Gastroesophageal sphincter (tissue), 4 donors: ENCODE data around the gene MTCL1. TPM values are rescaled to one million over a fixed set of nuclear protein-coding genes. Genes with fewer than 3 reads are reported as not detected.
A peak's percentile ranks its signal among the peaks of the same experiment; 100 is the strongest.

Experiments used
- ATAC-seq: fragments of 150-250 bp; one replicate; pipeline ENCODE4 v1.9.1; 2016; ENCODE audit warnings: mild to moderate bottlenecking, moderate library complexity
- H3K27ac ChIP-seq, 4 donors: fragments of 200-600 bp; sonication (generic) in 3 of 4; 1 replicate in 3 of 4; 2 replicates in 1 of 4; pipeline ENCODE4 v1.5.1; 2016 to 2019
- H3K27me3 ChIP-seq: fragments of 200-600 bp; sonication (generic); one replicate; pipeline ENCODE4 v1.5.1; 2019
- H3K36me3 ChIP-seq, 2 donors: fragments of 200-600 bp; sonication (generic); one replicate each; pipeline ENCODE4 v1.5.1; 2019; ENCODE audit warnings: control low read depth in 1 of 2
- H3K4me1 ChIP-seq, 3 donors: fragments of 200-600 bp; sonication (generic); 1 replicate in 2 of 3; 2 replicates in 1 of 3; pipeline ENCODE4 v1.5.1; 2016 to 2019; ENCODE audit warnings: control low read depth in 2 of 3
- H3K4me3 ChIP-seq, 2 donors: fragments of 200-600 bp; sonication (generic); one replicate each; pipeline ENCODE4 v1.5.1; 2019; ENCODE audit warnings: mild to moderate bottlenecking in 1 of 2, moderate library complexity in 1 of 2
- H3K9me3 ChIP-seq, 3 donors: fragments of 200-600 bp; sonication (generic); one replicate each; pipeline ENCODE4 v1.5.1; 2017 to 2019; ENCODE audit warnings: control low read depth in 2 of 3
- EP300 ChIP-seq: sonication (generic); formaldehyde crosslinking; IDR thresholded peaks from one replicate; pipeline ENCODE4 v1.6.1; 2017; ENCODE audit warnings: antibody characterized with exemption, mild to moderate bottlenecking
- POLR2A ChIP-seq, 2 donors: fragments of 450-650 bp; IDR thresholded peaks; one replicate each; pipeline ENCODE4 v1.6.1; 2017; ENCODE audit warnings: antibody characterized with exemption in 2 of 2, mild to moderate bottlenecking in 2 of 2, moderate library complexity in 1 of 2
- POLR2AphosphoS5 ChIP-seq: sonication (generic); formaldehyde crosslinking; IDR thresholded peaks from one replicate; pipeline ENCODE4 v1.6.1; 2017; ENCODE audit warnings: antibody characterized with exemption
- WGBS, 2 donors: methylation state at CpG; one replicate each; pipeline ENCODE4 v1.1.5; 2018; ENCODE audit warnings: low coverage in 1 of 2; 5-methylcytosine and 5-hydroxymethylcytosine counted together
- total RNA-seq, 4 donors: library from RNA; depleted of rRNA; stranded (reverse); fragments of >200 nt; gene quantifications; one replicate each; pipeline ENCODE4 v1.1.0, GENCODE V29; 2016
- TF ChIP-seq, protein P1 (sequence below), 4 experiments: fragments of 200-600 bp in 2 of 4; fragments of 450-650 bp in 2 of 4; sonication (generic) in 1 of 4; IDR thresholded peaks; one replicate each; pipeline ENCODE4 v1.5.1; 2017 to 2019; ENCODE audit warnings: antibody characterized with exemption in 4 of 4, mild to moderate bottlenecking in 2 of 4, moderate library complexity in 2 of 4

Gene MTCL1
- total RNA-seq, 4 donors from 2014 or later = 35.0 to 68.0 (median 51.4) TPM

DNA sequence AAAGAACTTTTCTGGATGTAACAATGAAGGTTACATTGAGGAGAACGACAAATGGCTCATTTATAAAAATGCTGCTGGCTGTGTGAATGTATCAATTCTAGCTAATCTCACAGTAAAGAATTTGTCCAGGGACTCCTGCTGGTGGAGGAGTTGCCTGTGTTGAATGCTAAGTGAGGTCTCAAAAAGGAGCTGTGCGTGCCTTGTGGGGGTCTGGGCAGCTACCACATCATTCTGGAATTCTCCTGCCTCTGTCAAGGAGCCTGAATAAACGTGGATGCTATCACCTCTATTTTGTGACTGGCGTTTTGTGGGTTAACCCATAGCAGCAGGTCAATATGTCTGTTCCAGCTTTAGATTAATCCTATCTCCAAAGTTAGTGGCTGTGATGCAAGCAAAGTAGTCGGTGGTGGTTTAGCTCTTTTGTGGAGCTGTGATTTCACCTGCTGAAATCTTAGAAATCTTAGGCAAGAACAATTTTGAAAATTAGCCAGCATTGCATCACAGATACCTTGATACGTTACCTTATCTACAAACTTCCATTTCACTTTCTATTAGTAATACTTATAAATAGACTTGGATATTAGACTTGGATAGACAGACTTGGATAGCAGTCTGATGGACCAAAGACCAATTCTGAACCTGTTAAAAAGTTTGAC, 96.8 kb downstream of the MTCL1 start:
- 61 to 69% methylated on average over 5 to 6 of the region's 6 CpGs for WGBS, 2 donors
- no peak for TF ChIP-seq POLR2AphosphoS5
- TF ChIP-seq, protein P1, sequence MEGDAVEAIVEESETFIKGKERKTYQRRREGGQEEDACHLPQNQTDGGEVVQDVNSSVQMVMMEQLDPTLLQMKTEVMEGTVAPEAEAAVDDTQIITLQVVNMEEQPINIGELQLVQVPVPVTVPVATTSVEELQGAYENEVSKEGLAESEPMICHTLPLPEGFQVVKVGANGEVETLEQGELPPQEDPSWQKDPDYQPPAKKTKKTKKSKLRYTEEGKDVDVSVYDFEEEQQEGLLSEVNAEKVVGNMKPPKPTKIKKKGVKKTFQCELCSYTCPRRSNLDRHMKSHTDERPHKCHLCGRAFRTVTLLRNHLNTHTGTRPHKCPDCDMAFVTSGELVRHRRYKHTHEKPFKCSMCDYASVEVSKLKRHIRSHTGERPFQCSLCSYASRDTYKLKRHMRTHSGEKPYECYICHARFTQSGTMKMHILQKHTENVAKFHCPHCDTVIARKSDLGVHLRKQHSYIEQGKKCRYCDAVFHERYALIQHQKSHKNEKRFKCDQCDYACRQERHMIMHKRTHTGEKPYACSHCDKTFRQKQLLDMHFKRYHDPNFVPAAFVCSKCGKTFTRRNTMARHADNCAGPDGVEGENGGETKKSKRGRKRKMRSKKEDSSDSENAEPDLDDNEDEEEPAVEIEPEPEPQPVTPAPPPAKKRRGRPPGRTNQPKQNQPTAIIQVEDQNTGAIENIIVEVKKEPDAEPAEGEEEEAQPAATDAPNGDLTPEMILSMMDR (IDR thresholded peaks at IDR 0.05) = no peak
- TF ChIP-seq EP300 = no peak
- no peak for TF ChIP-seq POLR2A (IDR thresholded peaks at IDR 0.05)
- Histone ChIP-seq H3K4me1 (peaks cover 3 to 49% (median 7%) of the 10 kb centered on the region in 3 donors), H3K36me3 (peaks cover 0 to 12% of the 10 kb centered on the region in 2 donors), H3K27me3 (no peaks in the 10 kb centered on the region), H3K27ac (peak overlapping the region; percentile 82 to 93 (median 85)), H3K4me3 (no peak overlapping the region), H3K9me3 (no peaks in the 10 kb centered on the region)
- ATAC-seq = no peak

DNA sequence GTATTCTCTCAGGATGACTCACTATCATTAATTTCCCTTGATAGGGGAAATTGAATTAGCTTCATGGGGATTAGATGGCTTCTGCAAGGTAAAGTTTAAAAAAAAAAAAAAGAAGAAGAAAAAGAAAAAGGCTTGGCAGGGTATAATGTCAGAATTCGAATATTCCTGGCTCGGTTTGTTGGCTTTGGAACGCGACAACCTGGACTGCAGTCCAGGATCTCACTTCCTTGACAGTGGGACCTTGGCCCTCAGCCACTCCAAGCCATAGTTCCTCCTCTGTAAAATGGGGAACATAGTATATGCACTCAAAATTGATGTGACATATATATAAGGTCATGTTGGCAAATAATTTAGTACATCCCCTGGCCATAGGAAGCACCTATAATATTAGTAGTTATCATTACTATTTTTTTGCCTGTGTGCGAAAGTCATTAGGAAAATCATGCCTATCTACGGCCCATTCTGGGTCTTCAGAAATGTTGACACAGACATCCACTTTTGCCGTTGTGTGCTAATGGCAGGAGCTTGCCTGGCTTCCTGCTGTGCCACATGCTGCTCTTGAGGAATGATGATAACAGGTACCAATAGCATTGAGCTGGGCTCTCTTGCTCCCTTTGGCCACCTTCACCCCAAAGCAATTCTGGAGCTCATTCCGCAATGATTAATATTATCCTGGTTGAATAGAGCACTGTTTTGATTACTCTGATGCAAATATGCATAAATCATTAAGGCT, 97.9 kb downstream of the MTCL1 start:
- no peaks in the 10 kb centered on the region for H3K27me3 ChIP-seq
- H3K36me3 ChIP-seq = peaks cover 0 to 16% of the 10 kb centered on the region in 2 donors
- no peak for ATAC-seq
- H3K4me3 ChIP-seq = no peak overlapping the region
- TF ChIP-seq POLR2A (IDR thresholded peaks at IDR 0.05) (no peak), POLR2AphosphoS5 (no peak)
- TF ChIP-seq, protein P1 (IDR thresholded peaks at IDR 0.05) = no peak
- peaks cover 3 to 43% (median 7%) of the 10 kb centered on the region in 3 donors for H3K4me1 ChIP-seq
- 59 to 64% methylated on average over 7 to 8 of the region's 8 CpGs for WGBS, 2 donors
- peak overlapping the region in 1 of 4 donors; percentile 93 for H3K27ac ChIP-seq
- no peaks in the 10 kb centered on the region for H3K9me3 ChIP-seq

DNA sequence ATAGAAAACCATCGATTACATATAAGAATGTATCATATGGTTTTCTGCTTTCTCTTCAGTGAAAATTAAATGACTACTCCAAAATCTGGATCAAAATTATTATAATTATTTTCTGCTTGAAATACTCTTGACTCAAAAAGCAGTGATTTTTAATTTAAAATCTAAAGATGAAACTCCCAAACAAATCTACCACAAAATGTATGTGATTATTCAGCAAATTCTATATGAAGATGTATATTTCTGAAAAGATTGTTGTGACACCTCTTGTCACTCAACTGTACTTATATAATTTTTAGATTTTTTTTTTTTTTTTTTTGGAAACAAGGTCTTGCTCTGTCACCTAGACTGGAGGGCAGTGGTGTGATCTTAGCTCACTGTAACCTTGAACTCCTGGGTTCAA, 98.6 kb downstream of the MTCL1 start:
- TF ChIP-seq POLR2AphosphoS5 (no peak), POLR2A (IDR thresholded peaks at IDR 0.05) (no peak), EP300 (no peak)
- TF ChIP-seq, protein P1 (IDR thresholded peaks at IDR 0.05) = no peak
- no peak for ATAC-seq
- Histone ChIP-seq H3K4me3 (no peak overlapping the region), H3K27me3 (no peaks in the 10 kb centered on the region), H3K4me1 (peaks cover 3 to 36% (median 6%) of the 10 kb centered on the region in 3 donors), H3K9me3 (no peaks in the 10 kb centered on the region), H3K27ac (no peak overlapping the region), H3K36me3 (peaks cover 0 to 16% of the 10 kb centered on the region in 2 donors)
- 94 to 100% methylated on average over 1 of the region's 1 CpG for WGBS, 2 donors

DNA sequence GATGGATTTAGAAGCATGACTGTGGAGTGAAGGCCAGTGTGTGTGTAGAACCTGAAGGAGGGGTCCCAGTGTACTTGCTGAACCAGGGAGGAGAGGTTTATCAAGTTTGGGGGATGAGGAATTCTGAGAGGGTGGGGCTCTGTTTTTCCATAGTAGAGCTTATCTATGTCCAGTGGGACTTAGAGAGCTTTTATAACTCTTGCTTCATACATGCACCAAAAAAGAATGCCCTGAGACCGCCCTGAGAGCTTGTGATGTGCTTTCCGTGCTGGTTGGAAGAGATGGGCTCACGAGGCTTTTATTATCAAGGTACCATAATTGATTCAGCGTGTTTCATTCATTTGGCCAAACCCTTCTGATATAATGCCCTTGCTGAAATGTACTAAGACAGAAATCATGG, 100.2 kb downstream of the MTCL1 start:
- no peak overlapping the region for H3K4me3 ChIP-seq
- H3K36me3 ChIP-seq = peaks cover 0 to 31% of the 10 kb centered on the region in 2 donors
- no peaks in the 10 kb centered on the region for H3K27me3 ChIP-seq
- H3K9me3 ChIP-seq = no peaks in the 10 kb centered on the region
- peaks cover 0 to 20% (median 3%) of the 10 kb centered on the region in 3 donors for H3K4me1 ChIP-seq
- no peak for ATAC-seq
- no peak for TF ChIP-seq EP300
- WGBS, 2 donors = 91 to 94% methylated on average over 4 of the region's 4 CpGs
- no peak overlapping the region for H3K27ac ChIP-seq

DNA sequence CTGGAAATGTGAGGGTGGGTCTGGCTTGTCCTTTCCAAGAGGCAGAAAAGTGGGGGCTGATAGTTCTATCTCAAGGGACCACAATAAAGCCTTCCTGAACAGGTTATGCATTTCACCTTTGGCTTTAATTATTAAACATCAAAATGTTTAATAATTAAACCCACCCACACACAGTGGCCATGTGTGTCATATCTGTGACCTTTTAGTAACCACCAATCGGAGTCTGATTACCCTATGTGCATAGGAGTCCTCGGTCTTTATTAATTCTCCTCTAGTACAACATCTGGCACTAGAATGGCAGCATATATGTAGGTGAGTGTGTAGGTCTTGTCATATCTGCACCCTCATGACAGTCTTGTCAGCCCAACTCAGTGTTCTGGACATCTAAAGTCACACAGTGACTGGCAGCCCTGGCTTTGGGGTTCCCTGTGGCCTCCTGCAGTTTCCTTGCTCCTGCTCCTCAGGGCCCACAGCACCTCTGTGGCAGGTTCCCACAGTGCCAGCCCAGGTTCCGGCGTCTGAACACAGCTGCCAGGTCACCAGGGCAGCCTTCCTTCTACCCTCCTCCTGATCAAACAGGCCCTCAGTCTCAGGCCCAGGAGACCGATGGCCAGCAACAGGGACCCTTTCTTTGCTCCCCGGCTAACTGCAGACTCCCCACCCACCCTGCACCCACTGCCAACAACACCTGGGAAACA, 100.9 kb downstream of the MTCL1 start:
- 90 to 96% methylated on average over 2 to 4 of the region's 6 CpGs for WGBS, 2 donors
- ATAC-seq = no peak
- TF ChIP-seq EP300 (no peak), POLR2A (IDR thresholded peaks at IDR 0.05) (no peak), POLR2AphosphoS5 (no peak)
- TF ChIP-seq, protein P1 (IDR thresholded peaks at IDR 0.05) = no peak
- peaks cover 0 to 13% (median 3%) of the 10 kb centered on the region in 3 donors for H3K4me1 ChIP-seq
- no peaks in the 10 kb centered on the region for H3K27me3 ChIP-seq
- no peak overlapping the region for H3K27ac ChIP-seq
- H3K9me3 ChIP-seq = no peaks in the 10 kb centered on the region
- H3K36me3 ChIP-seq = peaks cover 0 to 38% of the 10 kb centered on the region in 2 donors
- no peak overlapping the region for H3K4me3 ChIP-seq
